ENCODE measurements around the gene ILKAP. TPM values are rescaled to one million over a fixed set of nuclear protein-coding genes. Genes with fewer than 3 reads are reported as not detected.

ILKAP gene
- total RNA-seq, 1 donor from 2014 or later = 22.6 TPM

DNA sequence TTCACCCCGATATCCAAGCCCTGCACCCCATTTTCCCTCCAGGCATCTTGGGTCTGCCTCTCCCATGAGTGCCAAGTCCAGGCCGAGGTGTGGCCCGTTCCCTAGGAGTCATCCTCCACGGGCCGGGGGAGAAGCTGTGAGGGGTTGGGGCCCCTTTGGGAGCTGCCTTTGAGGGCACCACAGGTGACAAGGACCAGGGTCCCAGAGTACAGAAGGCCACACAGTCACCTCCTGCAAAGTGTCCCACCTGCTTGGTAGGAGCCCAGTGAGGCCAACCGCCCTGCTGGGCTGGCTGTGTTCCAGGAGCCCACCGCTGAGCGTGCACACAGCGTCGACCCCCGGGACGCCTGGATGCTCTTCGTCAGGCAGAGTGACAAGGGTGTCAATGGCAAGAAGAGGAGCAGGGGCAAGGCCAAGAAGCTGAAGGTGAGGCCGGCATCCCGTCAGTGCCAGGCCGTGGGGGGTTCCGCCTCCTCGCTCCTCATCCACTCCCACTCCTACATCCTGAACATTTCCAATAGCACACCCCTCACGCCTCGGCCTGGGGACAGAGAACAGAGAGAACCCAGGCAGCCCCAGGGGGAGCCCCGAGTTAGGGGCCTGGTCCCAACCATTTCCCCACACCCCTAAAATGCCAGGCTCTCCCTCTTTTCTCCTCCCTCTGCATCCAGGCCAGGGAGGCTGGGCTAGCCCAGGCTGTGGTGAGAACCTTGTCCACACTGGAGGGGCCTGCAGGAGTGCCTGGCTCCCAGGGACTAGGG, 42.0 kb downstream of the ILKAP start:
- peak; percentile 7 to 52 for DNase-seq (ENCODE audit: low spot score in 2 of 2)
- no peaks in the 10 kb centered on the region for H3K9me3 ChIP-seq
- peaks cover 7 to 8% of the 10 kb centered on the region in 2 donors for H3K4me1 ChIP-seq
- no peak overlapping the region for H3K27ac ChIP-seq
- H3K4me3 ChIP-seq = no peak overlapping the region
- TF ChIP-seq, protein P1, sequence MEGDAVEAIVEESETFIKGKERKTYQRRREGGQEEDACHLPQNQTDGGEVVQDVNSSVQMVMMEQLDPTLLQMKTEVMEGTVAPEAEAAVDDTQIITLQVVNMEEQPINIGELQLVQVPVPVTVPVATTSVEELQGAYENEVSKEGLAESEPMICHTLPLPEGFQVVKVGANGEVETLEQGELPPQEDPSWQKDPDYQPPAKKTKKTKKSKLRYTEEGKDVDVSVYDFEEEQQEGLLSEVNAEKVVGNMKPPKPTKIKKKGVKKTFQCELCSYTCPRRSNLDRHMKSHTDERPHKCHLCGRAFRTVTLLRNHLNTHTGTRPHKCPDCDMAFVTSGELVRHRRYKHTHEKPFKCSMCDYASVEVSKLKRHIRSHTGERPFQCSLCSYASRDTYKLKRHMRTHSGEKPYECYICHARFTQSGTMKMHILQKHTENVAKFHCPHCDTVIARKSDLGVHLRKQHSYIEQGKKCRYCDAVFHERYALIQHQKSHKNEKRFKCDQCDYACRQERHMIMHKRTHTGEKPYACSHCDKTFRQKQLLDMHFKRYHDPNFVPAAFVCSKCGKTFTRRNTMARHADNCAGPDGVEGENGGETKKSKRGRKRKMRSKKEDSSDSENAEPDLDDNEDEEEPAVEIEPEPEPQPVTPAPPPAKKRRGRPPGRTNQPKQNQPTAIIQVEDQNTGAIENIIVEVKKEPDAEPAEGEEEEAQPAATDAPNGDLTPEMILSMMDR (IDR thresholded peaks at IDR 0.05) = no peak
- H3K36me3 ChIP-seq = no peaks in the 10 kb centered on the region
- peaks cover 4% of the 10 kb centered on the region for H3K27me3 ChIP-seq
- intact Hi-C loops (cut with DNase I) = loop anchor here (5.0 kb wide), 1 partner anchor 101 kb away; no protein-coding TSS in a partner anchor

DNA sequence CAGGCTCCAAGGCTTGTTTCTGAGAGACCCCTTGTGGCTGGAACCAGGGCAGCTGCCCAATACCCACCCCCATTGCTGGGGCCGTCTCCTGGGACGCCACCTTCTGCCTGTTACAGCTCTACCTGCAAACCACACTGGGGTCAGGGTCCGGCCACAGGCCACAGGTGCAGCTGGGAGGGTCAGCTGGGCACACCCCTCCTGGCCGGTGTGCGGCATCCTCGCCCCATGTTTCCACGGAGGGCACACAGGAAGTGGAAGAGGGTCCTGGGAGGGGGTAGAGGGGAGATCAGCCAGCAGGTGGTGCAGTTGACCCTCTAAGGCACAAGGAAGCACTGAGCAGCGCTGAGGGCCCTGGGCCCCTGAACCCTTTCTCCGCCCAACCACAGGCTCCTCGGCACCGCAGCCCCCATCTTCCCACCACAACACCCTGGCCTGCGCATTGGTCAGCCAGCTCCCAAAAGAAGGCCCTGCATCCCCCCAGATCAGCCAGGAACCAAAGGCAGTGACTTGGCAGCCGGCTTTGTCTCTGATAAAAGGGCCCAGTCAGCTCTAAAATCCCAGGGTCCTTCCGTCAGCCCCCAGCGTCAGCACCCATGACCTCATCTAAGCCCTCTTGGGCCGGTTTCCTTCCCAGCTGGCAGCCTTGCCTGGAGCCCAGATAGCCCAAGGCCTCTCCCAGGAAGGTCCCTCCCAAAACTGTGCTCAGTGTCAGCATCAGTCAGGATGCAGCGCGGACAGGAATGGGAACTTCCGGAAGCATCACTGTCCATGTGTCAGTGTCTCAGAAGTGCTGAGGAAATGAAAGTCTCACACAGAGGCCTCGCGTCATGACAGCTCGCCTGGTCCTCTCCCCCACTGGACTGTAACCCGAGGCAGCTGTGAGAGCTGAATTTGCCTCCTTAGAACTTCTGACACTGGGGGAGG, 43.0 kb downstream of the ILKAP start:
- intact Hi-C loops (cut with DNase I) = loop anchor here (5.0 kb wide), 1 partner anchor 102 kb away; no protein-coding TSS in a partner anchor
- Histone ChIP-seq H3K4me1 (peaks cover 7 to 8% of the 10 kb centered on the region in 2 donors), H3K36me3 (no peaks in the 10 kb centered on the region), H3K27me3 (peaks cover 4% of the 10 kb centered on the region), H3K9me3 (no peaks in the 10 kb centered on the region), H3K4me3 (no peak overlapping the region), H3K27ac (no peak overlapping the region)
- TF ChIP-seq, protein P1 (IDR thresholded peaks at IDR 0.05) = peak in 1 of 3 experiments; percentile 19
- peak in 1 of 2 donors; percentile 60 for DNase-seq (ENCODE audit: low spot score in 2 of 2)

DNA sequence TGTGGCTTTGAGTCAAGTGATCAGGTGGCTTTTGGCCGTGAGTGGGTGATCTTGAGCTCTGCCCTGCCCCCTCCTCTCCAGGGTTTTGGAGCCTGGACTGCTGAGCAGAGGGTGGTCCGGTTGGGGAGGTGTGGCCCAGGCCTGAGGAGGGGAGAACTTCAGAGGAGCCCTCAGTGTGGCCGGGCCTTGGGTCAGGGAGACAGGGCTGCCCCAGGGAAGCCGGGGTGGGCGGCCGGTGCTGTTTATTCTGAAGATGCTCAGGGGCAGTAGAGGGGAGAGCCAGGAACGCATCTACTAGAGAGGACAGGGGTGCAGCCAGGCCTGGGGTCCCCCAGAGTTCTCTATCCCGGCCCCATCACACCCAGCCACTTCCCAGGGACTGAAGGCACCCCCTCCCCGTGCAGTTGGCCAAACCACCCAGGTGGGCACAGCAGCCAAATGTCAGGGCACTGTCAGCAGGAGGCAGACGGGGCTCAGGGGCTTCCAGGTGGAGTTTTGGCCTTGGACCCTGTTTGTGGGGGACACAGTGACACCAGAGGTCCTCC, 43.8 kb downstream of the ILKAP start:
- H3K9me3 ChIP-seq = no peaks in the 10 kb centered on the region
- peaks cover 7 to 8% of the 10 kb centered on the region in 2 donors for H3K4me1 ChIP-seq
- DNase-seq (ENCODE audit: low spot score in 2 of 2) = no peak
- H3K27me3 ChIP-seq = peaks cover 4% of the 10 kb centered on the region
- no peaks in the 10 kb centered on the region for H3K36me3 ChIP-seq
- intact Hi-C loops (cut with DNase I) = loop anchor here (5.0 kb wide), 1 partner anchor 103 kb away; no protein-coding TSS in a partner anchor
- H3K4me3 ChIP-seq = peak overlapping the region in 1 of 2 donors; percentile 47
- no peak overlapping the region for H3K27ac ChIP-seq
- TF ChIP-seq, protein P1 (IDR thresholded peaks at IDR 0.05) = no peak

DNA sequence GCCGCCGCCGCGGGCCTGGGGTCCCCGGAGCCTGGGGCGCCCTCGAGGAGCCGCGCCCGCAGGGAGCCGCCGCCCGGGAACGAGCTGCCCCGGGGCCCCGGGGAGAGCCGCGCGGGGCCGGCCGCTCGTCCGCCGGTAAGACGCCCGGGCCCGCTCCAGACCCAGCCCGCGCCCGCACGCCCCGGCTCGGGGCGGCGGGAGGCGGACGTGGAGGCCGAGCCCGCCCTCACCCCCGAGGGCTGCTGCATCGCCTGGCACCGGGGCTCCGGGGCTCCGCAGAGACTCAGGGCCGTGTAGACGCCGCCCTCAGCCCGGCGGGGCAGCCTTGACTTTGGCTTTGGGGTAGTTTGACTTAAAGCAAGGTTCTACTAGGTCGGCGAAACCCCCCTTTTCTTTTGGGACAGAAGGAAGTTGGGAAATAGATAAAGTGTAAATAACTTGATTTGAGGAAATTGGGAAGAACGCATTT, 44.4 kb downstream of the ILKAP start:
- Histone ChIP-seq H3K4me1 (peaks cover 7 to 8% of the 10 kb centered on the region in 2 donors), H3K27ac (no peak overlapping the region), H3K4me3 (peak overlapping the region; percentile 47 to 52), H3K9me3 (no peaks in the 10 kb centered on the region), H3K27me3 (peaks cover 2% of the 10 kb centered on the region), H3K36me3 (no peaks in the 10 kb centered on the region)
- DNase-seq (ENCODE audit: low spot score in 2 of 2) = no peak
- TF ChIP-seq, protein P1 (IDR thresholded peaks at IDR 0.05) = no peak
- intact Hi-C loops (cut with DNase I) = no loop called here

DNA sequence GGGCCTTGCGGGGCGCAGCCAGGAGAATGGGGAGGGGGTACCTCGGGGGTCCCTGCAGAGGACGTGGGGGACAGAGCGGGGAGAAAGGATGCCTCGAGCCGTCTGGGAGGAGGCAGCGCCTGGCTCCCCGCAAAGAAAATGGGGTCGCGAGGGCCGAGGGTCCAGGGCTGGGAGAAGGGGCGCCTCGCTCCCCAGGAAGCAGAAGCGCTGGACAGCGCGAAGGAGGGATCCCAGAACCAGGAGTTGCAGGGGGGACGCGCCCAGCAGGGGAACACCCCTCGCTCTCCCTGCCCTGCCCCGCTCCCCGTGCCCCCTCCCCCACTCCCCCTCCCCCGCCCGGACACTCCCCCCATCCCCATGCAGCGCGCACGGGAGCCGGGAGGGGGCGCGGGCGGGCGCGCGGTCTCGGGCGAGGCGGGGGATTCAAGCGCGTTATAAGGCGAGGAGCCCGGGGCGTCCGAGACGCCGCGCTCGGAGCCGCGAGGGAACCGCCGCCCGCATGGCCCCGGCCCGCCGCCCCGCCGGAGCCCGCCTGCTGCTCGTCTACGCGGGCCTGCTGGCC, 44.9 kb downstream of the ILKAP start, which contains the start of gene ERFE:
Gene ERFE (plus strand): TSS at position 462 of the 562 bp plus-strand sequence. CDS start 38 bp downstream, at position 500.
- Histone ChIP-seq H3K27ac (no peak within 1 kb of the TSS), H3K4me3 (peak within 1 kb of the TSS; percentile 47 to 52), H3K9me3 (no peaks in the 10 kb centered on the region), H3K4me1 (peaks cover 3 to 6% of the 10 kb centered on the region in 2 donors), H3K27me3 (no peaks in the 10 kb centered on the region), H3K36me3 (no peaks in the 10 kb centered on the region)
- no peak for DNase-seq (ENCODE audit: low spot score in 2 of 2)
- TF ChIP-seq, protein P1 (IDR thresholded peaks at IDR 0.05) = peak in 2 of 3 experiments; percentile 55 to 77
- intact Hi-C loops (cut with DNase I) = no loop called here

Data from ascending aorta (tissue), 2 donors.